ENCODE data around the gene SEPHS2.
"Not testable (repeated sequence)": the region's sequence is repeated elsewhere in the genome, so short reads cannot be mapped to it uniquely, and the experiment has no call there.

DNA sequence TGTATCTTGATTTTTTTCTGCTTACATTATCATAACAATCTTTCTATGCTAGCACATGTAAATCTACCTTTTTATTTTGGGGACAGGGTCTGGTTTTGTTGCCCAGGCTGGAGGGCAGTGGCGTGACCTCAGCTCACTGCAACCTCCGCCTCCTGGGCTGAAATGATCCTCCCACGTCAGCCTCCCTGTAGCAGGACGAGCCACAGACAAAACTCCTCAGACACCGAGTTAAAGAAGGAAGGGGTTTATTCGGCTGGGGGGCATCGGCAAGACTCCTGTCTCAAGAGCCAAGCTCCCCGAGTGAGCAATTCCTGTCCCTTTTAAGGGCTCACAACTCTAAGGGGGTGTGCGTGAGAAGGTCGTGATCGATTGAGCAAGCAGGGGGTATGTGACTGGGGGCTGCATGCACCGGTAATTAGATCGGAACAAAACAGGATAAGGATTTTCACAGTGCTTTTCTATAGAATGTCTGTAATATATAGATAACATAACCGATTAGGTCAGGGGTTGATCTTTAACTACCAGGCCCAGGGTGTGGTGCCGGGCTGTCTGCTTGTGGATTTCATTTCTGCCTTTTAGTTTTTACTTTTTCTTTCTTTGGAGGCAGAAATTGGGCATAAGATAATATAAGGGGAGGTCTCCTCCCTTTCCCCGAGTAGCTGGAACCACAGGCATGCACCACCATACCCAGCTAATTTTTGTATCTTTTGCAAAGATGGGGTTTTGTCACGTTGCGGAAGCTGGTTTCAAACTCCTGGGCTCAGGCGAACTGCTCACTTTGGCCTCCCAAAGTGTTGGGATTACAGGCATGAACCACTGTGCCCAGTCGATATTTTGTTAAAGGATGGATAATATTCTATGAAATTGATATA is 7.3 kb upstream of the SEPHS2 start:
- TF ChIP-seq, protein P1, sequence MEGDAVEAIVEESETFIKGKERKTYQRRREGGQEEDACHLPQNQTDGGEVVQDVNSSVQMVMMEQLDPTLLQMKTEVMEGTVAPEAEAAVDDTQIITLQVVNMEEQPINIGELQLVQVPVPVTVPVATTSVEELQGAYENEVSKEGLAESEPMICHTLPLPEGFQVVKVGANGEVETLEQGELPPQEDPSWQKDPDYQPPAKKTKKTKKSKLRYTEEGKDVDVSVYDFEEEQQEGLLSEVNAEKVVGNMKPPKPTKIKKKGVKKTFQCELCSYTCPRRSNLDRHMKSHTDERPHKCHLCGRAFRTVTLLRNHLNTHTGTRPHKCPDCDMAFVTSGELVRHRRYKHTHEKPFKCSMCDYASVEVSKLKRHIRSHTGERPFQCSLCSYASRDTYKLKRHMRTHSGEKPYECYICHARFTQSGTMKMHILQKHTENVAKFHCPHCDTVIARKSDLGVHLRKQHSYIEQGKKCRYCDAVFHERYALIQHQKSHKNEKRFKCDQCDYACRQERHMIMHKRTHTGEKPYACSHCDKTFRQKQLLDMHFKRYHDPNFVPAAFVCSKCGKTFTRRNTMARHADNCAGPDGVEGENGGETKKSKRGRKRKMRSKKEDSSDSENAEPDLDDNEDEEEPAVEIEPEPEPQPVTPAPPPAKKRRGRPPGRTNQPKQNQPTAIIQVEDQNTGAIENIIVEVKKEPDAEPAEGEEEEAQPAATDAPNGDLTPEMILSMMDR (conservative IDR thresholded peaks at IDR 0.05): not testable (repeated sequence)
- TF ChIP-seq ZFX (IDR thresholded peaks at IDR 0.05): not testable (repeated sequence)

Measured in C4-2B (cell line).